Effector CD8-positive, alpha-beta T cell (primary cell): ENCODE data around the gene TFIP11.

Experiments
- DNase-seq: peaks from one replicate; lab custom pipeline; 2025; lab: John Stamatoyannopoulos, UW
- total RNA-seq, 4 experiments: gene quantifications; one replicate each; lab custom pipeline; 2026; lab: John Stamatoyannopoulos, UW

TFIP11 gene
- 108 to 151 (median 141) reads per million in 4 experiments for total RNA-seq

GRCh38 chr22:26512149-26512793, at the start of gene TFIP11:
TFIP11 (minus strand) TSS chr22:26512473; CDS start chr22:26510272, 2,201 bp downstream.
- DNase-seq: peak; percentile 80

GRCh38 chr22:26561756-26562417, 49.6 kb upstream of the TFIP11 start:
- no peak for DNase-seq

- no peak for DNase-seq
These were observed 47.8 kb upstream of the TFIP11 start for GRCh38 chr22:26559961-26560575.

GRCh38 chr22:26558248-26558895, 46.1 kb upstream of the TFIP11 start:
- DNase-seq: no peak

GRCh38 chr22:26556904-26557303, 44.6 kb upstream of the TFIP11 start:
- DNase-seq: no peak

GRCh38 chr22:26555478-26555877, 43.2 kb upstream of the TFIP11 start:
- DNase-seq: no peak

- no peak for DNase-seq
These were observed 42.7 kb upstream of the TFIP11 start for GRCh38 chr22:26554956-26555355.

GRCh38 chr22:26553056-26553752, 40.9 kb upstream of the TFIP11 start:
- DNase-seq: no peak

- DNase-seq: no peak
These were observed 40.2 kb upstream of the TFIP11 start for GRCh38 chr22:26552466-26552865.

- DNase-seq: no peak
These were observed 39.3 kb upstream of the TFIP11 start for GRCh38 chr22:26551568-26551967.

GRCh38 chr22:26550498-26551033, 38.3 kb upstream of the TFIP11 start:
- DNase-seq: no peak

- no peak for DNase-seq
These were observed 37.7 kb upstream of the TFIP11 start for GRCh38 chr22:26549902-26550497.

- DNase-seq: no peak
These were observed 36.7 kb upstream of the TFIP11 start for GRCh38 chr22:26548984-26549383.

GRCh38 chr22:26548303-26548702, 36.0 kb upstream of the TFIP11 start:
- no peak for DNase-seq

GRCh38 chr22:26547837-26548236, 35.6 kb upstream of the TFIP11 start:
- no peak for DNase-seq

- no peak for DNase-seq
These were observed 35.2 kb upstream of the TFIP11 start for GRCh38 chr22:26547426-26547825.

GRCh38 chr22:26546282-26546681, 34.0 kb upstream of the TFIP11 start:
- DNase-seq: no peak

- no peak for DNase-seq
These were observed 33.6 kb upstream of the TFIP11 start for GRCh38 chr22:26545827-26546226.

GRCh38 chr22:26545385-26545784, 33.1 kb upstream of the TFIP11 start:
- no peak for DNase-seq

GRCh38 chr22:26544489-26544888, 32.2 kb upstream of the TFIP11 start:
- no peak for DNase-seq

- DNase-seq: no peak
These were observed 30.6 kb upstream of the TFIP11 start for GRCh38 chr22:26542831-26543230.
